Left lung (tissue), 10 donors: ENCODE measurements around the gene SCAMP2. TPM values are rescaled to one million over a fixed set of nuclear protein-coding genes. Genes with fewer than 3 reads are reported as not detected.

Source experiments
- ATAC-seq: fragments of 200-7000 bp; cut with Tn5 transposase; one replicate; pipeline ENCODE4 v1.9.1; 2020; ENCODE audit warnings: moderate library complexity
- DNase-seq, 4 donors: peaks; one replicate each; pipeline ENCODE4 v3.0.0-alpha.2; 2013 to 2020
- H3K27ac ChIP-seq, 2 donors: fragments of 200-600 bp; sonication (generic) in 1 of 2; one replicate each; pipeline versions ENCODE4 v1.5.0 to v1.8.0; 2020 to 2021
- H3K27me3 ChIP-seq, 2 donors: fragments of 200-600 bp; sonication (generic) in 1 of 2; one replicate each; pipeline versions ENCODE4 v1.5.0 to v1.8.0; 2020 to 2021
- H3K36me3 ChIP-seq, 2 donors: fragments of 200-600 bp; sonication (generic) in 1 of 2; one replicate each; pipeline versions ENCODE4 v1.5.0 to v1.8.0; 2020 to 2021
- H3K4me1 ChIP-seq, 2 donors: fragments of 200-600 bp; one replicate each; pipeline ENCODE4 v1.8.0; 2021
- H3K4me3 ChIP-seq, 2 donors: fragments of 200-600 bp; sonication (generic) in 1 of 2; one replicate each; pipeline versions ENCODE4 v1.5.0 to v1.8.0; 2020 to 2021; ENCODE audit warnings: mild to moderate bottlenecking in 1 of 2
- H3K9me3 ChIP-seq, 2 donors: fragments of 200-600 bp; sonication (generic) in 1 of 2; one replicate each; pipeline versions ENCODE4 v1.5.0 to v1.8.0; 2020 to 2021
- CTCF ChIP-seq, 2 donors: fragments of 200-600 bp; sonication (generic) in 1 of 2; IDR thresholded peaks; one replicate each; pipeline versions ENCODE4 v1.5.0 to v1.8.0; 2021; ENCODE audit warnings: antibody characterized with exemption in 2 of 2
- intact Hi-C, 2 donors: fragments of 100-400 bp; cut with DNase I; formaldehyde crosslinking; loops; one replicate each; pipeline versions ENCODE4 v1.11.2 to v1.14.2; 2022
- polyA plus RNA-seq, 6 donors: library from polyadenylated mRNA; unstranded; fragments of 120-200 nt; gene quantifications; one replicate each; pipeline ENCODE4 v1.2.1, GENCODE V29; 2013; ENCODE audit not compliant: insufficient read length in 6 of 6
- total RNA-seq, 2 donors: library from RNA; stranded (reverse); fragmentation: NEBNext Ultra II Directional; extraction: Animal tissue kit (Norgen Biotek cat#: 25700); gene quantifications; one replicate each; pipeline ENCODE4 v1.2.1, GENCODE V29; 2021
- donor health status: DM: no; HTN: yes; CAD: no.
- donor health status: DM: no; HTN: no; CAD: no.

The SCAMP2 gene
- total and polyA plus RNA-seq, 8 donors: 42.8 to 138 (median 48.0) TPM

DNA sequence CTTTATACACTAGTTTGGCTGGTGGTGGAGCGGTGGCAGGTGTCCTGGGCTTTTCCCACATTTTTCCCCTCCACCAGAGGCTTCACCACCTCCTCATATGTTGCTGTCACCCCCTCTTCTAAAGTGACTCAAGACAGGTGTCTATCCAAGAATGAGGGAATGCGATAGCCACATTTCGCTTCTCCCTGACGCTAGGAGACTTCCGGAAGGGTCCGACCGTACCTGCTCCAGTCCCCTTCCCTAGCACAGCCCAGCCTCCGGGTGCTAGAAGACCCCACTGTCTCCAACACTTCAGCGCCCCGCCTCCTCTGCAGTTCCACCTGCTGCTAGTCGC lies 496 bp downstream of the SCAMP2 start:
- ATAC-seq: peak; percentile 0

GRCh38 chr15:74870436-74871215 lies 2.5 kb downstream of the SCAMP2 start:
- intact Hi-C loops: no loop called here
- no peaks in the 10 kb centered on the region for H3K27me3 ChIP-seq
- no peaks in the 10 kb centered on the region for H3K9me3 ChIP-seq
- H3K4me3 ChIP-seq: peak overlapping the region in 1 of 2 donors; percentile 78
- DNase-seq (no peak), ATAC-seq (no peak)
- H3K4me1 ChIP-seq: peaks cover 51 to 77% of the 10 kb centered on the region in 2 donors
- no peak for TF ChIP-seq CTCF (IDR thresholded peaks at IDR 0.05)
- H3K27ac ChIP-seq: peak overlapping the region; percentile 74 to 96
- peaks cover 0 to 4% of the 10 kb centered on the region in 2 donors for H3K36me3 ChIP-seq

More for the DNA sequence above, 496 bp downstream of the SCAMP2 start:
- Histone ChIP-seq H3K36me3 (no peaks in the 10 kb centered on the region), H3K27me3 (no peaks in the 10 kb centered on the region), H3K9me3 (no peaks in the 10 kb centered on the region), H3K4me3 (peak overlapping the region; percentile 52 to 78), H3K4me1 (peaks cover 45 to 57% of the 10 kb centered on the region in 2 donors), H3K27ac (peak overlapping the region; percentile 90 to 96)
- intact Hi-C loops: no loop called here
- no peak for TF ChIP-seq CTCF (IDR thresholded peaks at IDR 0.05)
- DNase-seq: no peak

- Histone ChIP-seq H3K27me3 (no peaks in the 10 kb centered on the region), H3K9me3 (no peaks in the 10 kb centered on the region), H3K27ac (peak overlapping the region; percentile 74 to 96), H3K36me3 (peaks cover 0 to 4% of the 10 kb centered on the region in 2 donors), H3K4me1 (peaks cover 51 to 85% of the 10 kb centered on the region in 2 donors), H3K4me3 (peak overlapping the region in 1 of 2 donors; percentile 28)
- TF ChIP-seq CTCF (IDR thresholded peaks at IDR 0.05): no peak
- intact Hi-C loops: no loop called here
- DNase-seq (peak; percentile 36 to 80 (median 70)), ATAC-seq (peak; percentile 28)
Observed at GRCh38 chr15:74869726-74870407, 3.3 kb downstream of the SCAMP2 start.

GRCh38 chr15:74869372-74869725 lies 3.8 kb downstream of the SCAMP2 start:
- peak overlapping the region in 1 of 2 donors; percentile 28 for H3K4me3 ChIP-seq
- H3K9me3 ChIP-seq: no peaks in the 10 kb centered on the region
- H3K27me3 ChIP-seq: no peaks in the 10 kb centered on the region
- no peak for ATAC-seq
- intact Hi-C loops: no loop called here
- TF ChIP-seq CTCF (IDR thresholded peaks at IDR 0.05): no peak
- H3K27ac ChIP-seq: peak overlapping the region; percentile 74 to 96
- peaks cover 0 to 4% of the 10 kb centered on the region in 2 donors for H3K36me3 ChIP-seq
- peaks cover 51 to 90% of the 10 kb centered on the region in 2 donors for H3K4me1 ChIP-seq
- no peak for DNase-seq

DNA sequence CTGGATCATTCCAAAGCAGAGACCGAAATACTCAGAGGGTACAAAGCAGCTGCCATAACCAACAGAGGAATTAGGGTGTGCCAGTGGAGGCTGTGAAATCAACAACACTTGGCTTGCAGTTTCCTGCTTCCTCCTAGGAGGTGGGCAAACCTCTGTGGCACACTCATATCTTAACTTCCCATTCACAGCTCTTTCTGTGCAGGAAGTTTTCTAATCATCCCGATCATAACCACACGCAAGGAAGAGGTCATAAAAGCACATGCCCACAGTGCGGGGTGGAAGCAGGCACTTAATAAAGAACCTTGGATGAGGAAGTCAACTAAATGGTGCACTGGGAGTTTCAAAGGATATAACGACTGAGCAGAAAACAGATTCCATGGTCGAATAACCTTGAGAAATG lies 5.1 kb downstream of the SCAMP2 start:
- DNase-seq (peak in 1 of 4 donors; percentile 49), ATAC-seq (peak; percentile 13)
- Histone ChIP-seq H3K4me3 (no peak overlapping the region), H3K27ac (peak overlapping the region; percentile 74 to 96), H3K27me3 (no peaks in the 10 kb centered on the region), H3K36me3 (peaks cover 0 to 4% of the 10 kb centered on the region in 2 donors), H3K9me3 (no peaks in the 10 kb centered on the region), H3K4me1 (peaks cover 51 to 84% of the 10 kb centered on the region in 2 donors)
- intact Hi-C loops: no loop called here
- no peak for TF ChIP-seq CTCF (IDR thresholded peaks at IDR 0.05)
